GM21528 (cell line): ENCODE measurements around the gene NIP7.
"Not testable (repeated sequence)": the region's sequence is repeated elsewhere in the genome, so short reads cannot be mapped to it uniquely, and the experiment has no call there.

Source experiments
- ATAC-seq: cut with Tn5 transposase; IDR thresholded peaks from one replicate; pipeline ENCODE4 v1.9.1; 2021; ENCODE audit warnings: mild to moderate bottlenecking, moderate library complexity; ENCODE audit not compliant: unreplicated experiment, low FRiP score

Gene NIP7

GRCh38 chr16:69339289-69340094 lies at the start of gene NIP7, which contains the start of gene COG8:
Gene NIP7 (plus strand): TSS chr16:69339772. CDS start chr16:69339830, 58 bp downstream.
Gene COG8 (minus strand): TSS chr16:69339564. CDS start chr16:69339552, 12 bp downstream.
- peak; percentile 84 for ATAC-seq

- not testable (repeated sequence) for ATAC-seq
Observed at GRCh38 chr16:69291657-69292056, 47.9 kb upstream of the NIP7 start.

GRCh38 chr16:69293401-69293800 lies 46.2 kb upstream of the NIP7 start:
- no peak for ATAC-seq

- no peak for ATAC-seq
Observed at GRCh38 chr16:69294051-69294450, 45.5 kb upstream of the NIP7 start.

- not testable (repeated sequence) for ATAC-seq
Observed at GRCh38 chr16:69296771-69297170, 42.8 kb upstream of the NIP7 start.

- no peak for ATAC-seq
Observed at GRCh38 chr16:69298261-69298660, 41.3 kb upstream of the NIP7 start.

- ATAC-seq = no peak
Observed at GRCh38 chr16:69301187-69301586, 38.4 kb upstream of the NIP7 start.

- ATAC-seq = no peak
Observed at GRCh38 chr16:69301861-69302260, 37.7 kb upstream of the NIP7 start.

GRCh38 chr16:69302301-69302700 lies 37.3 kb upstream of the NIP7 start:
- ATAC-seq = no peak

- no peak for ATAC-seq
Observed at GRCh38 chr16:69306031-69306430, 33.5 kb upstream of the NIP7 start.

- ATAC-seq = no peak
Observed at GRCh38 chr16:69307091-69307490, 32.5 kb upstream of the NIP7 start.

GRCh38 chr16:69307856-69308255 lies 31.7 kb upstream of the NIP7 start:
- ATAC-seq = no peak

GRCh38 chr16:69309316-69309715 lies 30.3 kb upstream of the NIP7 start:
- ATAC-seq = no peak

- peak; percentile 89 for ATAC-seq
Observed at GRCh38 chr16:69310653-69311532, 28.7 kb upstream of the NIP7 start, which contains the start of gene VPS4A. Gene VPS4A (plus strand): TSS chr16:69311350. CDS start chr16:69311512, 162 bp downstream.

- peak; percentile 52 for ATAC-seq
Observed at GRCh38 chr16:69311533-69312387, 27.8 kb upstream of the NIP7 start.

GRCh38 chr16:69313469-69313868 lies 26.1 kb upstream of the NIP7 start:
- no peak for ATAC-seq

GRCh38 chr16:69314534-69314933 lies 25.0 kb upstream of the NIP7 start:
- no peak for ATAC-seq

- ATAC-seq = no peak
Observed at GRCh38 chr16:69315486-69316311, 23.9 kb upstream of the NIP7 start.

- no peak for ATAC-seq
Observed at GRCh38 chr16:69316595-69317034, 23.0 kb upstream of the NIP7 start.
